Left cardiac atrium (tissue), 4 donors: ENCODE measurements around the gene FAM32A. TPM values are rescaled to one million over a fixed set of nuclear protein-coding genes. Genes with fewer than 3 reads are reported as not detected.

Experiments
- ATAC-seq, 2 donors: fragments of 200-7000 bp; cut with Tn5 transposase; one replicate each; pipeline ENCODE4 v1.9.1; 2020; ENCODE audit warnings: mild to moderate bottlenecking in 2 of 2, moderate library complexity in 2 of 2
- DNase-seq: peaks from one replicate; pipeline ENCODE4 v3.0.0-alpha.2; 2020
- intact Hi-C, 2 donors: fragments of 100-400 bp; cut with DNase I; formaldehyde crosslinking; loops; one replicate each; pipeline versions ENCODE4 v1.14.1 to v1.15.1; 2022 to 2023
- total RNA-seq, 2 donors: library from RNA; stranded (reverse); fragmentation: NEBNext Ultra II Directional; extraction: Animal tissue kit (Norgen Biotek cat#: 25700); gene quantifications; one replicate each; pipeline ENCODE4 v1.2.1, GENCODE V29; 2021
- donor health status: DM: no; HTN: yes; CAD: no.
- donor health status: DM: no; HTN: yes; CAD: no; lungs with severe emphysema.
- donor health status: DM: yes; HTN: yes; CAD: no.
- donor health status: Dilated cardiomyopathy.

The FAM32A gene
- total RNA-seq, 2 donors from 2014 or later = 41.3 to 44.1 TPM

DNA sequence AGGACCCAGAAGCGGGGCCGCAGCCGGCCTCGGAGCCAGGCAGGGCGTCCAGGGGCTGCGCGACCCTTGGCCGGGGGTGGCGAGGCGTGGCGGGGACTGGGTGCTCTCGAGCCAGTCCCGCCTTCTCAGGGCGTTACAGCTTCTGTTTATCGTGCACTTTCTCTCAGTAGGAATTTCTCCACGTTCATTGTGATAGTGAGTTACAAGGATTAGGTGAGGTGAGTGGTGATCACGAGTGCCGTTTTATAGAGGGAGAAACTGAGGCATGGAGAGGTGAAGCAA lies 13.1 kb downstream of the FAM32A start:
- peak; percentile 3 to 26 for ATAC-seq
- DNase-seq = no peak
- intact Hi-C loops = no loop called here

DNA sequence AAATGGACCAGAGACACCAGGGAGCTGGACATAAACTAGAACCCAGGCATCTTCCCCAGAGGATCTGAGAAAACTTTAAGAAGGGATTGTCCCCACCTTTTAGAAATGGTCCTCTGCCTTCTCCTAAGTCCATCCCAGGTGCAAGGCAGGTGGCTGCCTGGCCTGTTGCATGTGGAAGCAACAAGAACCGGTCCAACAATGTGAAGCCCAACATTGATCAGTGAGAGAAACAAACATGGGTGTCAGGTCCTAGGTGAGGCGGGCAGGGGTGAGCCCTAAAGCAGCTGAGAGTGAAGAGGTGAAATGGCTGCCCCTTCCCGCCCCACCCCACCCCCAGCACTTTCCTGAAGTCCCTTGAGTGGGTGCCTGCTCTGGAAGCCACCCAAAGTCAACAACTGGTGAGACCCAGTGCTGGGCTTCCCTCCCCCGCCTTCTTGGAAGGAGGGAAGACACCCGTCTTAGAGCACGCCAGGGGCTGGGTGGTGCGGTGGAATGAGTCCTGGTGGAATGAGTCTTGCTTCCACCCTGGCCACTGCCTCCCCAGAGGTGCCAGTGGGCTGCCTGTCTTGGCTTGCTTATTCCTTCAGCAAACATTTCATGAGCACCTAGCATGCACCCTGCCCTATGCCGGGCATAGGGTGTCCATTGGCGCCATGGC lies 14.2 kb downstream of the FAM32A start:
- no peak for DNase-seq
- intact Hi-C loops = no loop called here
- no peak for ATAC-seq

DNA sequence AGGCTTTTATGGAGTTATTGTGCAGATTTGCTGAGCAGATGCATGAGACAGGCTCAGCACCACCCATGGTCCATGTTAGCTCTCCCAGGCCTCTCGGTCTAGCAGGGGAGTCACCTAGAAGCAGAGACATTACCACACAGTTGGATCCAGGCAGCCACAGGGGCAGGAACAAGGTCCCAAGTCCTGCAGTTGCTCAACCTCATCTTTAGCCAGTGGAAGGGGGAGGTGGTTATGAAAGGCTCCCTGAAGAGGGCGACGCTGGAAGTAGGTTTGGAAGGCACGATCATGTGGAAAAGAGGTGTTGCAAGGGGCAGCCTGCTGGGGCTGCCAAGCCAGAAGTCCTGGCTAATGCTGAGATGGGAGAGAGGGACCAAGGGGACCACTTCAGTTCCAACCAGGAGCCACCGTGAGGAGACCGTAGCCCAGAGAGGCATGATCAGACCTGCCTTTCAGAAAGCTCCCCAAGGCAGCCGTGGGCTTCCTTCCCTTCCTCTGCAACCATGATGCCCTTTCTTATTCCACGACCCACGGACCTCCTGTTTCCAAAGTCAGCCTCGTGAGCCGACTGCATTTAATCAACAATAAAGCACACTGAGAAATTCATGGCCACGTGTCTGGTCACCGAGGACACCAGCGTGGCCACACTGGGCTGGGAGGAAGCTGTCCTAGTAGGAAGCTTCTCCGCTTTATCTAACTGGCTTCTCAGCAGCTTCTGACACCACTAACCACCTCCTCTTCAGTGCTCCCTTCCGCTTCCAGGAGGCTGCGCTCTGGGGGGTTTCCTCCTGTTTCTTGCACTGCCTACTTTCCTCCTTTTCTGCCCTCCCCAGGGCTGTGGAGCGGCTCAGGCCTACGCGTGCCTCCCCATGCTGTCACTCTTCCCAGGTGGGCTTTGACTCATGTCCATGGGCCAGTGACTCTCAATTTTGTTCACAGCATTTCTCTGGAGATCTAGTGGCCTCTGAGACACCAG lies 15.1 kb downstream of the FAM32A start:
- DNase-seq = no peak
- ATAC-seq = peak in 1 of 2 donors; percentile 21
- intact Hi-C loops = no loop called here

DNA sequence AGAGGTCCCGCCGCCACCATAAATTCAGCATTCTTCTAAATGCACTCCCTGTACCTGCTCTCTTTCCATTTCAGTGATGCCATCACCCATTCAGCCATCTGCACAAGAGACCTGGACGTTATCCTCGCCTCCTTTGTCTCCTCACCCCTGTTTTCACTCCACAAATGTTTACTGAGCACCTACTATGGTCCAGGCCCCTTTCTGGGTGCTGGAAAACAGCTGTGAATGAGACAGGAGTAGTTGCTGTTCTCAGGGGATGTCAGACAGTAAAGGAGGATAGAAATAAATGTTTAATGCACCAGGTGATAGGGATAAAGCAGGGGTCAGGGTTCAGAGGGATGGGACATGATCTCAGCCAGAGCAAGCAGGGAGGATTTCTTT lies 15.8 kb downstream of the FAM32A start:
- DNase-seq = no peak

DNA sequence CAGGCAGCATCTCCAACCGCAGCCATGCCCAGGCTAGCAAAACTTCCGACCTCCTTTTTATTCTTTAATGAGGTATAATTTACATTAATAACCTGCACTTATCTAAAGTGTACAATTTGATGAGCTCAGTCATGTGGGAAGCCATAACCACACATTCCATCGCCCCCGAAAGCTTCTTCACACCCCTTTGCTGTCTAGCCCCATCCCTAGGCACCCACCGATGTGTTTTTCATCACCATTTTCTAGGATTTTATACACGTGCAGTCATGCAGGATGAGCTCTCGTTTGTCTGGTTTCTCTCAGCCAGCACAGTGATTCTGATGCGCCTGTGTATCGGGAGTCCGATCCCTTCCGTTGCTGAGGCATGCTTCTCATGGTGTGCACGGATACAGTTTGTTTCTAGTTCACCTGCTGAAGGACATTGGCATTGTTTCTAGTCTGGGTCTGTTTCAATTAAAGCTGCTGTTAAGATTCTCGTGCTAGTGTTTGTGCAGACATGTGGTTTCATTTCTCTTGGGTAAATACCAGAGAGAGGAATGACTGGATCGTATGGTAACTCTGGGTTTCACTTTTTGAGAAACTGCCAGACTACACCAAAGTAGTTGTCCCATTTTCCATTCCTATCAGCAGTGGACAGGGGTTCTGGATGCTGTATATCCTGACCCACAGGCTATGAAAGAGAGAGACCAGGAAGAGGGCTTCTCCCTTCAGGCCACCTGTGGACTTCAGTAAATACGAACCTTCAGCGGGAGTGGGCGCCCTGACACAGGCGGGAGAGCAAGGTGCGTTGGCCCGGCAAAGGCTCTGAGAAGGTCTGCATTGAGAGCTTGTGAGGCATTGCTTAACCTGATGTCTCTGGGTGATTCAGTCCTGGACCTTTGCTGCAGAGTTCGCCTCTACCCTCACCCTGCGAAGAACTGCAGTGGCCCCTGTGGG lies 17.4 kb downstream of the FAM32A start:
- no peak for ATAC-seq
- DNase-seq = no peak
- intact Hi-C loops = no loop called here

More for the DNA sequence above, 15.8 kb downstream of the FAM32A start:
- intact Hi-C loops = no loop called here
- no peak for ATAC-seq

DNA sequence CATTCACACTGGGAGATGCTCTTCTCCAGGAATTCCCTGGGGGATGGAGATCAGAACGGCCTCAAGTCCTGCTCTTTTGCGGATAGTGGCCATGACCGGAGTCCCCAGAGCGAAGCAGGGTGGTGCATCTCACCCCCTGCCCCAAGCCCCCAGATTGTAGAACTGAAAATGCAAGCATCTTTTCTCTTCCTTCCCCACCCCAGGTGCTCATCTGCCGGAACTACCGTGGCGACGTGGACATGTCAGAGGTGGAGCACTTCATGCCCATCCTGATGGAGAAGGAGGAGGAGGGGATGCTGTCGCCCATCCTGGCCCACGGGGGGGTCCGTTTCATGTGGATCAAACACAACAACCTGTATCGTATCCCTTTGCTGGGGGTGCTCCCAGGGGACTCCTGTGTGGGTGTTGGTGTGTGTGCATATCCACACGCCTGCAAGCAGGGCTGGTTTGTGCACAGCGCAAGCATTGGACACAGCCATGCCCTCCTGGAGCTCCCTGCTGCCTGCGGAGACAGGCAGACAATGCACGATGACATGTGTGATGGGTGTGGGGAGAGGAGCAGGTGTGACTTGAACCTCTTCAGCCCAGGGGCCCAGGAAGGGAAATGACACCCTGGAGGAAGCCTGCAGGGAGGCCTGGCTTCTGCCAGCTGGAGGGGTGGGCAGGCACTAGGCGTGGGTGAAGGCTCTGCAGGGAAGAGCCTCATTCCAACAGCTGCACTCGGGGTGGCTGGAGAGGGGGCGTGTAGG lies 18.2 kb downstream of the FAM32A start:
- DNase-seq (no peak), ATAC-seq (no peak)
- intact Hi-C loops = no loop called here

DNA sequence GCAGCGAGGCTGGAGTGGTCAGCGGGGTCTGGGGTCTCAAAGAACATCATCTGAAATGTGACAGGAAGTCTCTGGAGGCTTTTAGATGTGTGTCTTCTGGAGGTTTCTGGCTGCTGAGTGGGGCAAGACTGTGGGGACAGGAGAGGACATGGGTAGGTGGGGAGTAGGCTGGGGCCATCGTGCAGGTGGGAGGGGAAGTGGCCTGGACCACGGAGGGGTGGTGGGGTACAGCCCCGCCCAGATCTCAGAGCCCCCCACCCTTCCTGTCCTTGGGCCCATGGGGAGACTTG lies 18.7 kb downstream of the FAM32A start:
- DNase-seq (no peak), ATAC-seq (no peak)
- intact Hi-C loops = no loop called here

DNA sequence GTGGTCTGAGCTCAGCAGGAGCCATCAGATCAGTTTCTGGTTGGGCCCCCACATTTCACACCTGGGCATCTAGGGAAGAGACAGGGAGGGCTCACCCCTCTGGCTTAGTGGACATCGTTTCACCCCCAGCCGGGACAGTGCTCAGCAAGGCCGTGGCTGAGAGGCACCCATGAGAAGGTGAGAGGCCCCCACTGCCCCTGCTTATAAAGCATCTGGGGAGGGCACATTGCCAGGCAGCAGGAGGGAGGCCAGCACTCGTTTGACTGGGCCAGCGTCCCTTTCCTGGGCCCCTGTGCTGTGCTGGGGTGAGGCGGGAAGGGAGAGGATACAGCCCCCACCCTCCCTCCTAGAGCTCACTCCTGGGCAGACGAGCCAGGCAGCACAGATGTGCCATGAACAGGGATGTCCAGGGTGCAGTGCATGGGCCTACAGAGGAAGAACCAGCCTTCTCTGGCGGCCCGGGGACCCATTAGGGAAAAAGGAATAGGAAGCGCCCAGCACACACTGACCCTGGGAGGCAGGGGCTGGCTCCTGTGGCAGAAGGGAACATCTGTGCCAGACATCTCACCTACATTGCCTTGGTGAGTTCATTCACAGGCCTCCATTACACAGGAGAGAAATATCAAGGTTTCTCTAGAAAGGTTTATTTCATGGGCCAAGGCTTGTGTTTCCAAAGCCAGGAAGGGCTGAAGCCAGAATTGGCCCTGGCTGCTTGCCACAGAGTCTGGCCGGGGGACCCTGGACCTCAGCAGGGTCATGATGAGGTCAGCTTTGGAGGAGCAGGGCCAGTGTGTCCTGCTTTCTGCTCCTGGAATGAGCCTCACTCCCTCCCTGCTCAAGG lies 20.2 kb downstream of the FAM32A start:
- peak; percentile 28 to 46 for ATAC-seq
- intact Hi-C loops = no loop called here
- DNase-seq = no peak

DNA sequence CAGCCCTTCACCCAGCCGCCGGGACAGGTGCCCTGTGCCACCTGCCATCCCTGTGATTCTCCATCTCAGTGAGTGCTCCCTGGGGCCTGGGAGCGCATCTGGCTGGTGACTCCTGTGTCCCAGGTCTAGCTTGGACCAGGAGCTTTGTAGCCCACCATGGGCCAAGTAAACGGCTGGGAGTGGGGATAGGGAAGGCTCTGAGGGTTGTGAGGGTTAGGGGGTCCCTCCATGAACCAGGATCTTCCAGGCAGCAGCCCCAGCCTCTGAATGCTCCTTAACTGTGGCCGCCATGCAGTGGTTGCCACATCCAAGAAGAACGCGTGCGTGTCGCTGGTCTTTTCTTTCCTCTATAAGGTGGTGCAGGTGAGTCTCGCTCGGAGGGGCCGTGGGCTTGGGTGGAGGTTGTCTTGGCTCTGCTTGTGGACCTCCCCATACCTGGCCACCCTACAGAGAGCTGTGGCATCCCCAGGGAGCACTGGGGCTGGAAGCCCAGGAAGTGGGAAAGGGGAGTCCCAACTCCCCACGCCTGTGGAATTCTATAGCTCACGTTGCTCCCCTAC lies 20.9 kb downstream of the FAM32A start:
- no peak for DNase-seq
- ATAC-seq = no peak
- intact Hi-C loops = no loop called here

DNA sequence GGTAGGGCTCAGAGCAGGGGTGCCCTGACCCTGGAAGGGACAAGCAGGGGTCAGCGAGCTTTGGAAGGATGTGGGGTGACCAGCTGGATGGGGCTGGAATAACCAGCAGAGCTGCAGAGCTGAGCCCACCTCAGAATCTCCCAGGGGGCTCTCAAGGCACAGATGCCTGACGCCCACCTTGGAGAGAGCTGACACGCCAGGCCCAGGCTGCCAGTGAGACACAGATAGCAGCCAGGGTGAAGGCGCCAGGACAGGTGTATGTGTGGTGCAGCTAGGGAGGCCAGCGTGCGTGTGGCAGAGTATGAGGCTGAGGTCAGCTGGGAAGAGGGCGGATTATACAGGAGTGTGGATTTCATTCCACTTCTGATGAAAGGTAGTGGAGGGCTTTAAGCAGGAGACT lies 21.4 kb downstream of the FAM32A start:
- intact Hi-C loops = no loop called here
- DNase-seq (no peak), ATAC-seq (no peak)

DNA sequence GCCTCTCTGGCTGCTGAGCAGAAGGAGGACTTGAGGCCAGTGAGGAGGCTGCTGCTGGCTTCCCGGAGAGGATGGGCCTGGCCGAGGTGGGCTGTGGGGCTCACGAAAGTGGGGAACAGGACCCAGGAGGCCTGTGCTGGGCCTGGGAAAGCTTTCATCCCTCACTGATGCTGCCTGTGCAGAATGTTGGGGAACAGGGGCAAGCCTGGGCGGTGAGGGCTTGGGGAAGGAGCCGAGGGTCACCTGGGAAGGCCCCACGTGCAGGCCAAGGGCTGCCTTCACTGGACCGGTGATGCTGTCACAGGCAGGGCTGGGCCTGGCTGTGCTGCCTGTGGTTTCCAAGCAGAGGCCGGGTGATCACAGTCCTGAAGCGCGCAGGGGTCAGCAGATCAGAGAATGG lies 21.9 kb downstream of the FAM32A start:
- DNase-seq (no peak), ATAC-seq (no peak)
- intact Hi-C loops = no loop called here

DNA sequence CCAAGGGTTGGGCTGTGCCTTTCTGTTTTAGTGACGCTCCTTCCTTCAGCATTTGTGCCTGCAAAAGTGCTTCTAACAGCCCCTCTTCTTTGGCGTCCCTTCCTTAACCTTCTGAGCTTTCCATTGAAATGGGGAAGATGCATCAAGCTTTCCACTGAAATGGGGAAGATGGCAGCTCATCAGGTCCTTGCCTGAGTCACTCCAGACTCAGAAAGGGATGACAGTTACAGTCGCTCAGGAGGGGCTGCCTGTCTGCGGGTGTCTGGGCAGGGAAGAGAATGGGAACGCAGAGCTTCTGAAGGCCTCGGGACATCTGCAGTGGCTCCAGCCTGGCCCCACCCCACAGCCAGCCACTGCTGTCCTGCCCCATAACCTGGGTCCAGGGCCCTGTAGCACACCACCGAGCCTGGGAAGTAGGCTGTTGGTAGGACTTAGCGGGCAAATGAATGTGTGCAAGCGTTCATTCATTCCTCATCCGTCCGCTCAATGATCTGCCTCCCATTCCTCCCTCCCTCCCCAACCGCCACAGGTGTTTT lies 22.3 kb downstream of the FAM32A start:
- ATAC-seq (no peak), DNase-seq (no peak)
- intact Hi-C loops = no loop called here

DNA sequence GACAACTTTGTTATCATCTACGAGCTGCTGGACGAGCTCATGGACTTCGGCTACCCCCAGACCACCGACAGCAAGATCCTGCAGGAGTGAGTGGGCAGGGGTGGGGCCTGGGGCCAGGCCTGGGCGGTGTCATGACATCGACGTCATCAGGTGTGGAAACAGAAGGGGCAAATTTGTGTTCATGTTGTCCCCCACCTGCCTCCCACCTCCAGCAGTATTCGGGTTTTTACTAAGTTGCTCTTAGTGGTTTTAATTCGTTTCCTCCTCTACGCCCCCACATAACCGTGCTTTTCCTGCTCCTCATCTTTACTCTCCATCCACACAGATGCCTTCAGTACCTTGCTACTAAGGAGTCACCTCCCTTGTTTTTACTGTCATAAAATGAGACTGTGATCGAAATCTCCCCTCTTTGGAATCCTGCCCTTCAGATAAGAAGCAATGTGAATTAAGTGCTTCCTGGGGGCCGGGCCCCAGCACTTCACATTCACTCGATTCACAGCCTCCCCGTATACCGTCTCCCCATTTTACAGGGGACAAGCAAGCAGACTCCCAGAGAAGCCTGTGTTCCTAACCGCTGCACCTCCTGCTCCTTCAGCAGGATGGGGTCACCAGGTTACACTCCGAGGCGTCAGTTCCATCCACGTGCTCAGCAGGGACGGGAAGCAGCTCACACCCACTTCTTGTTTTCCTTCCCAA lies 23.0 kb downstream of the FAM32A start:
- DNase-seq (no peak), ATAC-seq (no peak)
- intact Hi-C loops = no loop called here

DNA sequence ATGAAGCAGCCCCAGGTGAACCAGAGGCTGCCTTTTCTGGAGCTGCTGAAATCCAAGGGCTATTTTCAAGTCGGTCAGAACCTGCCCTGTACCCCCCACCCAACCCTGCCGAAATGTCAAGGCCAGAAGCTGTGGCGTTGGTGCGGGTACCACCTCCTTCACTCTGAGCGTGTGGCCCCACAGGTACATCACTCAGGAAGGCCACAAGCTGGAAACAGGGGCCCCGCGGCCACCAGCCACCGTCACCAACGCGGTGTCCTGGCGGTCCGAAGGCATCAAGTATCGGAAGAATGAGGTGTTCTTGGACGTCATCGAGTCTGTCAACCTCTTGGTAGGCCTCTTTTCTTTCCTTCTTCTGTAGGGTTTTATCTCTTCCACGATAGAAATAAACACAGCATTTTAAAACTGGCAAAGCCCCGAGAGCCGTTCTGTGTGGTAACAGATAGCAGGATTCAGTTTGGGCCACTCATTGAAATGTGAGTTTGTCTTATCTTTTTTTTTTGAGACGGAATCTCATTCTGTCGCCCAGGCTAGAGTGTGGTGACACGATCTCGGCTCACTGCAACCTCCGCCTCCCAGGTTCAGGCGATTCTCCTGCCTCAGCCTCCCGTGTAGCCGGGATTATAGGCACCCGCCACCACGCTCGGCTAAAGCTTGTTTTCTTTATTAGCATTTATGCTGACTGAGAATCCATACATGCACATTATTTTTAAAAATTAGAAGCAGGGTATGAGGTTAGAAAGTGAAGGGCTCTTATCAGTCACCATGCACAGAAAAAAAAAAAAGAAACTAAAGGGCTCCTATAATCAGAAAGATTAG lies 23.8 kb downstream of the FAM32A start:
- ATAC-seq (no peak), DNase-seq (no peak)
- intact Hi-C loops = no loop called here

DNA sequence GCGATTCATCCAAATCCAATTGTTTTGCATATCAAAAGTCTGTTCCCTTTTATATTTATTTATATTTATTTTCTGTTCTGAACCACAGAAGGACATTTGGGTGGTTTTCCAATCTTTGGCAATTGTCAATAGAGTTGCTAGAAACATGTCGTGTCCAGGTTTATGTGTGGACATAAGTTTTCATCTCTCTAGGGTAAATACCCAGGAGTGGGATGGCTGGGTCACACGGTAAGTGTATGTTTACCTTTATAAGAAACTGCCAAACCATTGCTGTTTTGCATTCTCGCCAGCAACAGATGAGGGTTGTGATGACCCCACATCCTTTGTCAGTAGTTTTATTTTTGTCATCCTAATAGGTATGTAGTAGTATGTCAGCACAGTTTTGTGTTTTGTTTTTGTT lies 25.0 kb downstream of the FAM32A start:
- intact Hi-C loops = no loop called here
- DNase-seq = no peak
- ATAC-seq = no peak

DNA sequence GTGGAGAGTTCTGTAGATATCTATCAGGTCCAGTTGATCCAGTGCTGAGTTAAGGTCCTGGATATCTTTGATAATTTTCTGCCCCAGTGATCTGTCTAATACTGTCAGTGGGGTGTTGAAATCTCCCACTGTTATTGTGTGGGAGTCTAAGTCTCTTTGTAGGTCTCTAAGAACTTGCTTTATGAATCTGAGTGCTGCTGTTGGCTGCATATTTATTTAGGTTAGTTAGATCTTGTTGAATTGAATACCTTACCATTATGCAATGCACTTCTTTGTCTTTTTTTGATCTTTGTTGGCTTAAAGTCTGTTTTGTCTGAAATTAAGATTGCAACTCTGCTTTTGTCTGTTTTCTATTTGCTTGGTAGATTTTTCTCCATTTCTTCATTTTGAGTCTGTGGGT lies 27.9 kb downstream of the FAM32A start:
- DNase-seq (no peak), ATAC-seq (no peak)
- intact Hi-C loops = no loop called here
